ENCODE measurements around the gene HSPE1. TPM values are rescaled to one million over a fixed set of nuclear protein-coding genes. Genes with fewer than 3 reads are reported as not detected.

The HSPE1 gene
- total RNA-seq, 1 experiment from 2014 or later, result 291 TPM

- peaks cover 7 to 29% of the 10 kb centered on the region in 2 experiments; a peak in 3 of 4 replicates for H3K4me1 ChIP-seq (ENCODE audit: control insufficient read depth in 1 of 2, insufficient read depth in 2 of 2, low read length in 2 of 2)
- no peaks in the 10 kb centered on the region for H3K9me3 ChIP-seq (ENCODE audit: control insufficient read depth in 1 of 2, insufficient read depth in 1 of 2, low read depth in 1 of 2, low read length in 2 of 2)
- H3K27ac ChIP-seq (ENCODE audit: low read depth, low read length), result no peak overlapping the region; the same call in 1 of the 2 replicates
- POLR2A ChIA-PET, result no interaction called here
- peaks cover 59% of the 10 kb centered on the region; the same call in 1 of the 2 replicates for H4K20me1 ChIP-seq (ENCODE audit: insufficient read depth)
- no peaks in the 10 kb centered on the region for H3K9me2 ChIP-seq (ENCODE audit: insufficient read depth)
- no TSS peak for BruUV-seq (replicated peaks)
- peaks cover 94% of the 10 kb centered on the region for H3K79me2 ChIP-seq (ENCODE audit: insufficient read depth, low read length)
- no peak overlapping the region for H2AFZ ChIP-seq (ENCODE audit: low read depth, low read length, poor library complexity, severe bottlenecking)
- ATAC-seq (no peak), DNase-seq (ENCODE audit: low read depth, low spot score) (no peak)
- RAD21 ChIA-PET (ENCODE audit: low non-redundant PET in 1 of 2, low total read pairs in 2 of 2, uncharacterized antibody in 2 of 2, unreplicated experiment in 2 of 2), result no interaction called here
- H3K9ac ChIP-seq (ENCODE audit: low read length), result peak overlapping the region; percentile 90
- H3K4me3 ChIP-seq (replicated peaks in 1 of 2; ENCODE audit: low read depth in 1 of 2, low read length in 2 of 2), result peak overlapping the region in 1 of 2 experiments; percentile 81; a peak in 1 of 4 replicates
- peaks cover 58 to 81% of the 10 kb centered on the region in 2 experiments for H3K36me3 ChIP-seq (ENCODE audit: control insufficient read depth in 1 of 2, insufficient read depth in 2 of 2, low read length in 2 of 2)
- H3K27me3 ChIP-seq (ENCODE audit: insufficient read depth, low read length), result no peaks in the 10 kb centered on the region
- intact Hi-C loops (cut with micrococcal nuclease), result no loop called here
- CTCF ChIA-PET, result no interaction called here
- H3K4me2 ChIP-seq (ENCODE audit: low read length), result peak overlapping the region; percentile 67
- TF ChIP-seq RAD21 (IDR thresholded peaks at IDR 0.05; ENCODE audit: low read depth) (no peak), SIN3A (IDR thresholded peaks at IDR 0.05; ENCODE audit: low read depth) (0 out of 2 replicates have a peak, but pooled peaks have one; percentile 33)
These were observed 2.9 kb upstream of the HSPE1 start for GRCh38 chr2:197497326-197497725.

- peaks cover 54 to 84% of the 10 kb centered on the region in 2 experiments for H3K36me3 ChIP-seq (ENCODE audit: control insufficient read depth in 1 of 2, insufficient read depth in 2 of 2, low read length in 2 of 2)
- no peaks in the 10 kb centered on the region for H3K9me2 ChIP-seq (ENCODE audit: insufficient read depth)
- H3K4me1 ChIP-seq (ENCODE audit: control insufficient read depth in 1 of 2, insufficient read depth in 2 of 2, low read length in 2 of 2), result peaks cover 7 to 29% of the 10 kb centered on the region in 2 experiments; a peak in 3 of 4 replicates
- ATAC-seq (no peak), DNase-seq (ENCODE audit: low read depth, low spot score) (no peak)
- peaks cover 59% of the 10 kb centered on the region; the same call in 1 of the 2 replicates for H4K20me1 ChIP-seq (ENCODE audit: insufficient read depth)
- CTCF ChIA-PET, result no interaction called here
- POLR2A ChIA-PET, result interaction anchor here (1.0 to 1.4 kb wide), 2 partner anchors 9 to 45 kb away, joined by 3 to 4 read pairs; partner anchors contain the start of gene COQ10B
- RAD21 ChIA-PET (ENCODE audit: low non-redundant PET in 1 of 2, low total read pairs in 2 of 2, uncharacterized antibody in 2 of 2, unreplicated experiment in 2 of 2), result no interaction called here
- H3K27ac ChIP-seq (ENCODE audit: low read depth, low read length), result peak overlapping the region; percentile 98
- BruUV-seq (replicated peaks), result TSS peak; percentile 45
- H3K4me2 ChIP-seq (ENCODE audit: low read length), result peak overlapping the region; percentile 67
- H3K9me3 ChIP-seq (ENCODE audit: control insufficient read depth in 1 of 2, insufficient read depth in 1 of 2, low read depth in 1 of 2, low read length in 2 of 2), result no peaks in the 10 kb centered on the region
- H3K79me2 ChIP-seq (ENCODE audit: insufficient read depth, low read length), result peaks cover 96% of the 10 kb centered on the region
- no peaks in the 10 kb centered on the region for H3K27me3 ChIP-seq (ENCODE audit: insufficient read depth, low read length)
- H3K9ac ChIP-seq (ENCODE audit: low read length), result peak overlapping the region; percentile 90
- intact Hi-C loops (cut with micrococcal nuclease), result no loop called here
- peak overlapping the region; percentile 81 to 83 for H3K4me3 ChIP-seq (replicated peaks in 1 of 2; ENCODE audit: low read depth in 1 of 2, low read length in 2 of 2)
- H2AFZ ChIP-seq (ENCODE audit: low read depth, low read length, poor library complexity, severe bottlenecking), result no peak overlapping the region
- TF ChIP-seq RAD21 (IDR thresholded peaks at IDR 0.05; ENCODE audit: low read depth) (no peak), POLR2A (IDR thresholded peaks at IDR 0.05; ENCODE audit: borderline replicate concordance, extremely low read depth, insufficient read depth, insufficient read length) (no peak), SIN3A (IDR thresholded peaks at IDR 0.05; ENCODE audit: low read depth) (no peak), EZH2phosphoT487 (IDR thresholded peaks at IDR 0.05; ENCODE audit: borderline replicate concordance) (no peak), ZBTB33 (IDR thresholded peaks at IDR 0.05; ENCODE audit: extremely low read depth, insufficient replicate concordance, low read length) (no peak), JUND (IDR thresholded peaks at IDR 0.05) (peak; percentile 4; the same call in 1 of the 2 replicates), ZFX (IDR thresholded peaks at IDR 0.05) (no peak), YY1 (IDR thresholded peaks at IDR 0.05; ENCODE audit: extremely low read depth, insufficient replicate concordance, low read depth, low read length) (no peak), EGR1 (IDR thresholded peaks at IDR 0.05; ENCODE audit: low read depth) (0 out of 2 replicates have a peak, but pooled peaks have one; percentile 13), TCF7L2 (IDR thresholded peaks at IDR 0.05; ENCODE audit: borderline replicate concordance, extremely low read depth, insufficient read depth, insufficient read length) (no peak), ZNF274 (IDR thresholded peaks at IDR 0.05; ENCODE audit: low read depth, low read length) (no peak)
- TF ChIP-seq, protein P1, sequence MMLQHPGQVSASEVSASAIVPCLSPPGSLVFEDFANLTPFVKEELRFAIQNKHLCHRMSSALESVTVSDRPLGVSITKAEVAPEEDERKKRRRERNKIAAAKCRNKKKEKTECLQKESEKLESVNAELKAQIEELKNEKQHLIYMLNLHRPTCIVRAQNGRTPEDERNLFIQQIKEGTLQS (IDR thresholded peaks at IDR 0.05), result no peak
- TF ChIP-seq, protein P2, sequence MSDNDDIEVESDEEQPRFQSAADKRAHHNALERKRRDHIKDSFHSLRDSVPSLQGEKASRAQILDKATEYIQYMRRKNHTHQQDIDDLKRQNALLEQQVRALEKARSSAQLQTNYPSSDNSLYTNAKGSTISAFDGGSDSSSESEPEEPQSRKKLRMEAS (IDR thresholded peaks at IDR 0.05), result no peak
These were observed 1.8 kb upstream of the HSPE1 start for GRCh38 chr2:197498235-197498936.
